AG10803 (cell line): ENCODE measurements around the gene TP53TG3D.
"Not testable (repeated sequence)": the region's sequence is repeated elsewhere in the genome, so short reads cannot be mapped to it uniquely, and the experiment has no call there.

Source experiments
- DNase-seq: peaks from one replicate; pipeline ENCODE4 v3.0.0; 2010; ENCODE audit warnings: low read depth
- H3K4me3 ChIP-seq: 2 replicates; pipeline ENCODE4 v1.5.1; 2011; ENCODE audit warnings: mild to moderate bottlenecking, low read length, control low read depth

Gene TP53TG3D

GRCh38 chr16:32252986-32253385 lies at the start of gene TP53TG3D:
Gene TP53TG3D (plus strand): TSS chr16:32253286. CDS start chr16:32253354, 68 bp downstream.
- not testable (repeated sequence) for H3K4me3 ChIP-seq, DNase-seq

- H3K4me3 ChIP-seq, DNase-seq: not testable (repeated sequence)
Observed at GRCh38 chr16:32253507-32253906, 421 bp downstream of the TP53TG3D start.

- DNase-seq: not testable (repeated sequence)
Observed at GRCh38 chr16:32261526-32261925, 8.4 kb downstream of the TP53TG3D start.

GRCh38 chr16:32263552-32263951 lies 10.5 kb downstream of the TP53TG3D start:
- H3K4me3 ChIP-seq, DNase-seq: not testable (repeated sequence)

More at GRCh38 chr16:32261526-32261925, 8.4 kb downstream of the TP53TG3D start:
- not testable (repeated sequence) for H3K4me3 ChIP-seq

- DNase-seq: not testable (repeated sequence)
Observed at GRCh38 chr16:32281910-32282309, 28.8 kb downstream of the TP53TG3D start.

GRCh38 chr16:32283024-32283423 lies 29.9 kb downstream of the TP53TG3D start:
- H3K4me3 ChIP-seq, DNase-seq: not testable (repeated sequence)

More at GRCh38 chr16:32281910-32282309, 28.8 kb downstream of the TP53TG3D start:
- H3K4me3 ChIP-seq: not testable (repeated sequence)

GRCh38 chr16:32283917-32284495 lies 30.9 kb downstream of the TP53TG3D start:
- not testable (repeated sequence) for DNase-seq, H3K4me3 ChIP-seq

GRCh38 chr16:32284800-32285796 lies 32.0 kb downstream of the TP53TG3D start:
- DNase-seq, H3K4me3 ChIP-seq: not testable (repeated sequence)

- not testable (repeated sequence) for H3K4me3 ChIP-seq
Observed at GRCh38 chr16:32286193-32286592, 33.1 kb downstream of the TP53TG3D start.

GRCh38 chr16:32287743-32288142 lies 34.7 kb downstream of the TP53TG3D start:
- DNase-seq, H3K4me3 ChIP-seq: not testable (repeated sequence)

More at GRCh38 chr16:32286193-32286592, 33.1 kb downstream of the TP53TG3D start:
- DNase-seq: not testable (repeated sequence)

- not testable (repeated sequence) for H3K4me3 ChIP-seq, DNase-seq
Observed at GRCh38 chr16:32289197-32289596, 36.1 kb downstream of the TP53TG3D start.

GRCh38 chr16:32302776-32303175 lies 49.7 kb downstream of the TP53TG3D start:
- not testable (repeated sequence) for DNase-seq, H3K4me3 ChIP-seq
